C4-2B (cell line): Measurements from ENCODE around the gene PRM3.

ENCODE experiments used
- H3K27ac ChIP-seq: fragments of 450-650 bp; 2 replicates; pipeline ENCODE4 v1.5.1; 2017
- CTCF ChIP-seq: fragments of 450-650 bp; conservative IDR thresholded peaks from 2 replicates; pipeline ENCODE4 v1.5.1; 2017; ENCODE audit warnings: mild to moderate bottlenecking
- ZFX ChIP-seq: fragments of 450-650 bp; IDR thresholded peaks from 2 replicates; pipeline ENCODE4 v1.6.1; 2017

The PRM3 gene

GRCh38 chr16:11297492-11298142 is 24.2 kb upstream of the PRM3 start:
- TF ChIP-seq ZFX (no peak), CTCF (no peak)
- no peak overlapping the region; the same call in 1 of the 2 replicates for H3K27ac ChIP-seq

DNA sequence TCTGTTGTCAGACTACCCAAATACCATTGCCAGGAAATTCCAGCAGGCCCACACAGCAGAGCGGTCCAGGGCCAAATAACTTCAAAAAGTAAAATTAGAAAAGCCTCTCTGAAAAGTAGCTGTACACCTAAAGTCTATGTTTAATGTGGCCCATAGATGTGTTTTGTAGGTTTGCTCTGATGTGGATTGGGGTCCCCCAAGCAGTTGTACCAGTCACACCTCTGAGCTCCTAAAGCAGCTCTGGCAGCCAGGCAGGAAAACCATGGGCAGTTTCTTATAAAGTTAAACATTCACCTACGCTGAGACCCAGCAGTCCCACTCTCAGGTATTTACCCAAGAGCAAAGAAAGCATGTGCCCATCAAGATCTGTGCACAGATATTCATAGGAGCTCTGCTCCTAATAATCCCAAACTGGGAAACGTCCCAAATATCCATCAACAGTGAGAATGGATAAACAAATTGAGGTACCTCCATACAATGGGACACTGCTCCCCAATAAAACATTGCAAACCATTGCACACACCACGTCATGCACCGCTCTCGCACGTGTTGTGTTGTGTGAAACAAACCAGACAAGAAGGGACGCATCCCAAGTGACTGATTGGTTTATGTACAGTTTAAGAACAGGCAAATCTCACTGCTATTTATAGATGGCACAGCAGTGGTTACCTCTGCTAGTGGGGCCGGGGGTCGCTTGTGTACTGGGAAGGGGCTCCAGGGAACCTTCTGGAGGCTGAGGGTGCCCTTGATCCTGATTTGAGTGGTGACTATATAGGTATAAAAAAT is 23.5 kb upstream of the PRM3 start:
- no peak overlapping the region; the same call in 1 of the 2 replicates for H3K27ac ChIP-seq
- TF ChIP-seq ZFX = no peak
- TF ChIP-seq CTCF = no peak

DNA sequence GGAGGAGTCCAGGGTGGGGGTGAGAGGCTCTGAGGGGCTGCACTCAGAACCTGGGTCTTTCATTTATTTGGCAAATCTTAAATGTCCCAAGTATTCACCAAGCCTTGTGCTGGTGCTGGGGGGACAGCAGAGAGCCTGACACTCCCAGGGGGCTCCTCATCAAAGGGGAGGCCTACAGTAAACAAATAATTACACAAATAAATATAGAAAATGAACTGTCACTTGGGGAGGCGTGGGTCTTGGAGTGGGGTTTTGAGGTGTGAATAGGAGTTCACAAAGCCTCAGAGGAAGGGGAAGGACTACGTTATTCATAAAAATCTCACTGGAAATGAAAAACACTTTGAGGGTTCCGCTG is 22.9 kb upstream of the PRM3 start:
- TF ChIP-seq CTCF (no peak), ZFX (no peak)

GRCh38 chr16:11295672-11296071 is 22.2 kb upstream of the PRM3 start:
- TF ChIP-seq ZFX (no peak), CTCF (no peak)
- H3K27ac ChIP-seq = no peak overlapping the region

More for the DNA sequence above, 22.9 kb upstream of the PRM3 start:
- no peak overlapping the region for H3K27ac ChIP-seq

GRCh38 chr16:11292076-11292748 is 18.8 kb upstream of the PRM3 start:
- H3K27ac ChIP-seq = no peak overlapping the region
- no peak for TF ChIP-seq CTCF
- TF ChIP-seq ZFX = no peak

- TF ChIP-seq CTCF (no peak), ZFX (no peak)
- no peak overlapping the region for H3K27ac ChIP-seq
Observed at GRCh38 chr16:11291091-11291703, 17.8 kb upstream of the PRM3 start.
